Osteoblast (primary cell): ENCODE measurements around the gene RMC1. TPM values are rescaled to one million over a fixed set of nuclear protein-coding genes. Genes with fewer than 3 reads are reported as not detected.

ENCODE experiments used
- DNase-seq: peaks from one replicate; pipeline ENCODE4 v3.0.0; 2011; ENCODE audit warnings: low spot score, mixed read lengths; ENCODE audit not compliant: insufficient read length; ENCODE audit errors: missing footprints
- H2AFZ ChIP-seq: 2 replicates; pipeline ENCODE4 v1.6.0; 2011; ENCODE audit warnings: mild to moderate bottlenecking, low read length
- H3K27ac ChIP-seq: 2 replicates; pipeline ENCODE4 v1.5.1; 2011; ENCODE audit warnings: mild to moderate bottlenecking, low read depth, low read length, moderate library complexity
- H3K27me3 ChIP-seq: 2 replicates; pipeline ENCODE4 v1.6.0; 2012; ENCODE audit warnings: mild to moderate bottlenecking, control low read depth, inconsistent platforms, low read length, moderate library complexity; ENCODE audit not compliant: insufficient read depth
- H3K36me3 ChIP-seq: 2 replicates; pipeline ENCODE4 v1.5.1; 2011; ENCODE audit warnings: mild to moderate bottlenecking, low read length, control low read depth, moderate library complexity; ENCODE audit not compliant: insufficient read depth
- H3K4me1 ChIP-seq: 2 replicates; pipeline ENCODE4 v1.5.1; 2011; ENCODE audit warnings: mild to moderate bottlenecking, low read length, control low read depth, moderate library complexity; ENCODE audit not compliant: insufficient read depth
- H3K4me2 ChIP-seq: 2 replicates; pipeline ENCODE4 v1.6.0; 2011; ENCODE audit warnings: mild to moderate bottlenecking, low read length; ENCODE audit not compliant: insufficient read depth
- H3K4me3 ChIP-seq: fragments of 200-600 bp; sonication (generic); 3 replicates; pipeline ENCODE4 v1.5.1; 2012; ENCODE audit warnings: mild to moderate bottlenecking, low read length, inconsistent platforms; ENCODE audit not compliant: insufficient read depth
- H3K79me2 ChIP-seq: 2 replicates; pipeline ENCODE4 v1.6.0; 2012; ENCODE audit warnings: mild to moderate bottlenecking, low read length, control low read depth, inconsistent platforms; ENCODE audit not compliant: insufficient read depth
- H3K9me3 ChIP-seq: 2 replicates; pipeline ENCODE4 v1.5.1; 2011; ENCODE audit warnings: low read depth, low read length, control low read depth
- H4K20me1 ChIP-seq: 2 replicates; pipeline ENCODE4 v1.6.0; 2012; ENCODE audit warnings: mild to moderate bottlenecking, low read length, control low read depth; ENCODE audit not compliant: insufficient read depth
- CTCF ChIP-seq: IDR thresholded peaks from 2 replicates; pipeline ENCODE4 v1.5.1; 2011; ENCODE audit warnings: mild to moderate bottlenecking, low read depth, low read length, moderate library complexity; ENCODE audit errors: extremely low read depth
- total RNA-seq: library from RNA; depleted of rRNA; stranded (reverse); fragments of >200 nt; gene quantifications from 2 replicates; pipeline ENCODE4 v1.2.3, GENCODE V29; 2012

Gene RMC1
- total RNA-seq, 1 donor = 22.8 TPM

DNA sequence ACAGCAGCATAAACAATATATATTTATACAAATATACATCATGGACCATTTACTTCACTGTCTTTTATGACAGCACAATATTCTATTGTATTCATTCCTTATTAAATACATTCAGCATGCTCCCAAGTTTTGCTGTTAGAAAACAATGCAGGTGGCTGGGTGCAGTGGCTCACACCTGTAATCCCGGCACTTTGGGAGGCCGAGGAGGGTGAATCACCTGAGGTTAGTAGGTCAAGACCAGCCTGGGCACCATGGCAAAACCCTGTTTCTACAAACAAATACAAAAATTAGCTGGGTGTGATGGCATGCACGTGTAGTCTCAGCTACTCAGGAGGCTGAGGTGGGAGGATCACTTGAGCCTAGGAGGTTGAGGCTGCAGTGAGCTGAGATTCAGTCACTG, 44.0 kb downstream of the RMC1 start:
- H3K4me2 ChIP-seq = no peak overlapping the region
- peaks cover 39% of the 10 kb centered on the region for H3K79me2 ChIP-seq
- no peaks in the 10 kb centered on the region for H3K9me3 ChIP-seq
- peaks cover 7% of the 10 kb centered on the region for H4K20me1 ChIP-seq
- H3K4me1 ChIP-seq = peaks cover 6% of the 10 kb centered on the region
- DNase-seq = no peak
- no peak for TF ChIP-seq CTCF
- no peak overlapping the region for H3K27ac ChIP-seq
- H2AFZ ChIP-seq = no peak overlapping the region
- no peak overlapping the region for H3K4me3 ChIP-seq
- H3K36me3 ChIP-seq = peaks cover 69% of the 10 kb centered on the region
- no peaks in the 10 kb centered on the region for H3K27me3 ChIP-seq

GRCh38 chr18:23547846-23548245, 44.5 kb downstream of the RMC1 start:
- Histone ChIP-seq H3K4me3 (no peak overlapping the region), H3K36me3 (peaks cover 69% of the 10 kb centered on the region), H3K27ac (no peak overlapping the region), H3K9me3 (no peaks in the 10 kb centered on the region), H3K4me1 (peaks cover under 1% of the 10 kb centered on the region), H3K4me2 (no peak overlapping the region), H4K20me1 (peaks cover 7% of the 10 kb centered on the region), H3K27me3 (no peaks in the 10 kb centered on the region), H3K79me2 (peaks cover 44% of the 10 kb centered on the region), H2AFZ (no peak overlapping the region)
- no peak for DNase-seq
- TF ChIP-seq CTCF = no peak

- no peaks in the 10 kb centered on the region for H3K9me3 ChIP-seq
- no peak overlapping the region for H3K27ac ChIP-seq
- DNase-seq = no peak
- no peak overlapping the region for H3K4me3 ChIP-seq
- H2AFZ ChIP-seq = no peak overlapping the region
- no peaks in the 10 kb centered on the region for H3K4me1 ChIP-seq
- H3K4me2 ChIP-seq = no peak overlapping the region
- peaks cover 45% of the 10 kb centered on the region for H3K79me2 ChIP-seq
- H4K20me1 ChIP-seq = peaks cover 7% of the 10 kb centered on the region
- H3K27me3 ChIP-seq = no peaks in the 10 kb centered on the region
- H3K36me3 ChIP-seq = peaks cover 71% of the 10 kb centered on the region
- TF ChIP-seq CTCF = no peak
Measured at GRCh38 chr18:23548275-23548674, 45.0 kb downstream of the RMC1 start.

DNA sequence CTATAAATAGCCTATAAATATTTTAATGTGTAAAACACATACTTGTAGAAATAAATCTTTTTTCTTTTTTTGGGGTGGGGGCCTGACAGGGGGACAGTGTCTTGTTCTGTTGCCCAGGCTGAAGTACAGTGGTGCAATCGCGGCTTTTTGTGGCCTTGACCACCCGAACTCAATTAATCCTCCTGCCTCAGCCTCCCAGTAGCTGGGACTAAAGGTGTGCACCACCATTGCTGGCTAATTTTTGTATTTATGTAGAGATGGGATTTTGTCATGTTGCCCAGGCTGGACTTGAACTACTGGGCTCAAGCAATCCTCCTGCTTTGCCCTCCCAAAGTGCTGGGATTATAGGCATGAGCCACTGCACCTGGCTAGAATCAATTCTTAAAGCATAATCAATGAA, 45.4 kb downstream of the RMC1 start:
- no peak for TF ChIP-seq CTCF
- Histone ChIP-seq H3K36me3 (peaks cover 71% of the 10 kb centered on the region), H2AFZ (no peak overlapping the region), H3K9me3 (no peaks in the 10 kb centered on the region), H3K4me3 (no peak overlapping the region), H4K20me1 (peaks cover 7% of the 10 kb centered on the region), H3K79me2 (peaks cover 49% of the 10 kb centered on the region), H3K27ac (no peak overlapping the region), H3K27me3 (no peaks in the 10 kb centered on the region), H3K4me1 (no peaks in the 10 kb centered on the region), H3K4me2 (no peak overlapping the region)
- no peak for DNase-seq
